GM18873 (cell line): ENCODE measurements around the gene WDR90.

Experiments
- ATAC-seq: cut with Tn5 transposase; IDR thresholded peaks from one replicate; pipeline ENCODE4 v1.9.1; 2021; ENCODE audit warnings: mild to moderate bottlenecking, moderate library complexity, moderate number of reproducible peaks; ENCODE audit not compliant: unreplicated experiment, low FRiP score

The WDR90 gene

GRCh38 chr16:648781-649589 lies at the start of gene WDR90:
TSS of gene WDR90 (plus strand) at chr16:649365. CDS start at chr16:649417, 52 bp downstream.
- ATAC-seq = no peak

GRCh38 chr16:600781-601180 lies 48.4 kb upstream of the WDR90 start:
- no peak for ATAC-seq

DNA sequence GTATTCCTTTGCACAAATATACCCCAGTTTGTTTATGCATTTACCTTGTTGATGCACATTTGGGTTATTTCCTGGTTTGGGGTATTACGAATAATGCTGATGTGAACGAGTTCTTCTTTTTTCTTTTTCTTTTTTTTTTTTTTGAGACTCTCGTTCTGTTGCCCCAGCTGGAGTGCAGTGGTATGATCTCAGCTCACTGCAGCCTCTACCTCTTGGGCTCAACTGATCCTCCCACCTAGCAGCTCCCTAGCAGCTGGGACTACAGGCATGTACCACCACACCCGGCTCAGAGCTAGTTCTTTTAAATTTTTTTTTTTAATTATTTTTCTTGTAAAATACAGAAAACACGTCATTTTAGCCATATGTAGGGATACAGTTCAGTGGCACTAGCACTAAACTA lies 45.2 kb upstream of the WDR90 start:
- ATAC-seq = no peak

GRCh38 chr16:606656-607307 lies 42.4 kb upstream of the WDR90 start:
- ATAC-seq = no peak

DNA sequence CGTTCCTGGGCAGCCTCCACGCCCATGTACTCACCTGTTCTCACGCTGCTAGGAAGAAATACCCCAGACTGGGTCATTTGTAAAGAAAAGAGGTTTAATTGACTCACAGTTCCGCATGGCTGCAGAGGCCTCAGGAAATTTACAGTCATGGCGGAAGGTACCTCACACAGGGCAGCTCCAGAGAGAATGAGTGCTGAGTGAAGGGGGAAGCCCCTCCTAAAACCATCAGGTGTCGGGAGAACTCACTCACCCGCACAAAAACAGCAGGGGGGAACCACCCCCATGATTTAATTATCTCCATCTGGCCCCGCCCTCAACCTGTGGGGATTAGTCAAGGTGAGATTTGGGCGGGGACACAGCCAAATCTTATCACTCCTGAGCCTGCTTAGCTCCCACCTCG lies 41.1 kb upstream of the WDR90 start:
- no peak for ATAC-seq

- no peak for ATAC-seq
These were observed 39.8 kb upstream of the WDR90 start for GRCh38 chr16:609316-609715.

DNA sequence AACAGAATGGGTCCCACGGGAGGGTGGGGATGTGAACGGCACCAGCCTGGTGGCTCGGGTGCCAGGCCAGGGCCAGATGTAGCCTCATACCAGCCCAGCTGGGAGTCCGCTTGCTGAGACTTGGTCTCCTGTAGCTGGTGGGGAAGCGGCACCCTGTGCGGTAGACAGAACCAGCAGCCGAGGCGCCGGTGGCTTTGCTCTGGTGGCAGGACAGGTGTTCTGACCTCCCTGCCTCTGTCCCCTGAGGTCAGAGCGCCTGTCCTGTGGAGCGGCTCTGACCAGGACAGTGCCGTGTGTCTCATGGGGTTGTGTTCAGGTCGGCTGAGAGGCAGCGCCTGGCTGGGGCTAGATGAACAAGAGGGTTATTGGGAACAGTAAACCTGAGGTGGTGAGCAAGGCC lies 39.2 kb upstream of the WDR90 start:
- no peak for ATAC-seq

DNA sequence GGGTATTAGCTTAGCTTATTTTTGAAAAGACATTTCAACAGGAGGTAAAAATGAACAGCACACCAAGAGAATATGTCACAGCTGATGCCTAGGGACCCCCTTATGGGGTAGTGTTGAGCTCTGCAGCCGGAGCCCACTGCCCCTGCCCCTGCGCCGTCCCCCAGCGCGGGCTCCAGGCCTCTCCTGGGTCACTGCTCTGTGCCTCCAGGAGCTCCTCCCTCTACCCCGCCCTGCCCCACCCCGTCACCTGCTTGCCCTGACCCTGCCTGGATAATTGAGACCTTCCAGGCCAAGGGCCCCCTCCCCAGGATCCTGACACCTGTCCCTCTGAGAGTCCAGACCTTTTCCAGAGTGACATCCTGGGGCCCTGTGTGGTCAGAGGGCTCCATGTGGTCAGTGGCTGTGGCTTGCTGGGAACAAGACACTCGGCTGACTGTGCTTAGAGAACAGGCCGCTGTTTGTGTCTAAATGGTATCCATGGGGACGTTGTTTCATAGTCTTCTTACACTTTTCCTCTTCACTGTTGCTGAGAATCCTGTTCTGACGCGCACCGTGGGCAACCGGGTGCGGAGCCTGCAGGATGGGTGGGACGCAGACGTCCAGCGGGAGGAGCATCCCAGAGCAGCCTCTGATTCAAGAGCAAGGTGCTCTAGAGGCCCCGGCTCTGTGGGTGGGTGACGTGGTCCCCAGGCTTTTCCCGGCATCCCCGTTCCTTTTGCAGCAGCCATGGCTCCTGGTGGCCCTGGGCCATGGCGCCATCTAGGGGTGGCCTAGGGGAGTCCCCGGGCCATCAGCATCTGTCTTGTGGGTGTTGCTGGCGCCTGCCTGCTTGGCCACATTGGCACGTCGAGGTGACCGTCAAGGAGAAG lies 38.4 kb upstream of the WDR90 start:
- no peak for ATAC-seq

- no peak for ATAC-seq
These were observed 34.0 kb upstream of the WDR90 start for GRCh38 chr16:615122-615521.

DNA sequence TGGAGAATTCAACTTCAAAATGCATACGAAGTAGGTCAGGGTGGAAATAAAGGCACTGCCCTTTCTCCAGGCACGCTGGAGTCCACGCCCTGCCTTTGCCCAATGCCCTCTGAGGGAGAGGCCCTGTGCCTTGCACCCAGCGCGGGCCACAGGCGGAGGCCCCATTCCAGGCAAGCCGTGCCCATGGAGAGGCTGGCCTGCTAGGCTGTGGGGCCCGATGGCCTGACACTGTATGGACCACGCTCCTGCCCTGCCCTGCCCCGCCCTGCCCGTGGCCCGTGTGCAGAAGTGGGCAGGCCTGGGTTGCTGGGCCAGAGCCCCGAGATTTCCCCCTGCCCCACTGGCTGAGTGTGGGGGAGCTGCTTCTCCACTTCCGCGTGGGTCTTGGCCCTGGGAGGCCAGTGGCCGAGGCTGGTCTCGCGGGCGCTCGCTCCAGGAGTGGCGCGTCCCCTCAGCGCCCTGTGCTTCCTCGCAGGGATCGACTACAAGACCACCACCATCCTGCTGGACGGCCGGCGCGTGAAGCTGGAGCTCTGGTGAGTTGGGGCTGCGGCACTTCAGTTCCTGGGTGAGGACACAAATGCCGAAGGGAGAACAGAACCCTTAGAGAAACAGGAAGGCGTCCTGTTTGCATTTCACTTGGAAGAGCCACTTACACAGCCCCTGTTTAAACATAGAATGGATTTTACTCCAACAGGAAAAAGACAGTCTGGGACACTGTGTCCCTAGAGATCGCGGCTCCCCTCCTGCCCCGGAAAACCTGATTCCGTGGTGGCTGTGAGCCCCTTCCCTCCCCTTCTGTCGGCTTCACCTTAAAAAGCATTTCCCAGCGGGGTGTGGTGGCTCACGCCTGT lies 32.2 kb upstream of the WDR90 start:
- no peak for ATAC-seq

- no peak for ATAC-seq
These were observed 31.3 kb upstream of the WDR90 start for GRCh38 chr16:617855-618254.

DNA sequence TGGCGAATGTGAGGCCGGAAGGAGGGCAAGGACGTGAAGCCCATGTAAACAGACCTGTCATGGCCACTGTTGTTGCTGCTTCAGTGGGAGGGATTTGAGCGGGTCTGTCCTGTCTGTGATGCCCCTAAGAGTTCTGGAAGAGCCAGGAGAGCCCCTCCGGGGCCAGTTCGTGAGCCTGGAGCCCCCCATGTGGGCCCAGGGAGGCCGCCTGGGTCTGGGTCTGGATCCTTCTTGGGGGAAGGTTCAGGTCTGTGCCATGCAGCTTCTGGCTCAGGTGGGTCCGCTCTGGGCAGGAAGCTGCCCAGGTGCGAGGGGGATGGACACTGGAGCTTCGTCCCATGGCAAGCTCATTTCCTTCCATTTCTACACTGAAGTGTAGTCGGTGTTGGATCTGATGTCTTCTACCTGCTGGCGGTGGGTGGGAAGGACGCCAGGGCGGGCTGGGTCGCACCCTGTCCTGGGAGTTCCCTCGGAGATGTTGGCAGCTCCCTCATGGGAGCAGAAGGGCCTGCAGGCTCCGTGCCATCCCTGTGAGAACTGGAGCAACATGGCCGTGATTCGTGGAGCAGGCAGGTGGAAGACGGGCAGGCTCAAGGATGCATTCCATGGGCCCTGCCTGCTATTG lies 29.6 kb upstream of the WDR90 start:
- ATAC-seq = no peak

DNA sequence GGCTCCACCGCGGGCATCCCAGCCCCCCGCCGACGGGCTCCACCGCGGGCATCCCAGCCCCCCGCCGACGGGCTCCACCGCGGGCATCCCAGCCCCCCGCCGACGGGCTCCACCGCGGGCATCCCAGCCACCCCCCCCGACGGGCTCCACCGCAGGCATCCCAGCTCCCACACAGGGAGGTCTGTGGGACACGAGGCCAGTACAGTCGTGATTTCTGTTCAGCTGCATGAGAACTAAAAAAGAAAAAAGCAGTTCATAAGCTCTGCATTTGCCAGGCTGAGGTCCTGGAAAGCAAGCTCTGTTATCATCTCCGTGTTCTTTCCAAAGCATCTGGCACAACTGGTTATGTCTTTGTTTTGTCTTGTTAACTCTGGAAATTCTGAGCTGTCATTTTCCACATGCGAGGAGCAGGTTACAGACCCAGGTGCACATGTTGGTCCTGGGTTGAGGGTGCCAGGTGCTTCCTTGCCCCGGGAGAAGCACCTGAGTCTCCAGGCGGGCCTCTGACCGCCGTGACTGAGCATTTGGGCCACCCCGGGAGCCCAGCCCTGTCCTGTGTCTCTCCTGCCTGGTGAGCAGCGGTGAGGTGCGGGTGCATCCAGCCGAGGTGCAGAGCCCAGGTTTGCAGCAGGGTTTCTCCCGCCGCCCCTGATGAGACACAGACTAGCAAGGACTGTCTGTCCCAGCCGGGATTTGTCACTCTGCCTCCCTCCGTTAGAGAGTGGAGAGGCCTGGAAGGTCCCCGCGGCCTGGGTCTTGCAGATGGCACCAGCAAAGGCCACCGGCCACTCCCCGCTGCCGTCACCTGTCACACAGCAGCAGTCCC lies 28.3 kb upstream of the WDR90 start:
- ATAC-seq = no peak

- no peak for ATAC-seq
These were observed 27.5 kb upstream of the WDR90 start for GRCh38 chr16:621526-622105.

- ATAC-seq = no peak
These were observed 26.3 kb upstream of the WDR90 start for GRCh38 chr16:622920-623280.

DNA sequence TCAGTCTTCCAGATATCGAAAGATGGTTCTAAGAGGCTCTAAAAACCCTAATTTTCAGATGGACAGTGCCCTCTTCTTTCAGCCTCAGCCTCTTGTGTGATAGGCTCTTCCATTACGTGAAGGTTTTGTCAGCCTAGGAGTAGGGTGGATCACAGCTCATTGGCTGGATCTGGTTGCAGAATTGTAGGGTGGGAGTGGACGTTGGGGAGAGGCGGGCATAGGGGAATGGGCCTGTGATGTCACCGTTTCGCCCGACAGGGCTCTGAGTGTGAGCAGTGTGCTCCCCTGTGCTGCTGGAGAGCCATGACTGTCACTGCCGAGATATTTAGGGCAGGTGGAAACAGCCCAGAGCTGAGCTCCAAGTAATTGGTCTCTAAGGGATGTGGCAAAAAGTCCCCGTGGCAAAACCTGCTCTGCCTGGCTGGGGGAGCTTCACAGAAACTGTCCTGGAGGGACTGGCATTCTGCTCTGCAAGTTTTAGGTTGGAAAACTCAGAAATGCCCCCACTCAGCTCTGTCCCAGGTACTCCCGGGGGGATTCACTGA lies 24.6 kb upstream of the WDR90 start:
- ATAC-seq = no peak

- ATAC-seq = no peak
These were observed 23.8 kb upstream of the WDR90 start for GRCh38 chr16:625117-625976.
